Natural killer cell treated with Interleukin-12 subunit alpha and Interleukin-12 subunit beta and Interleukin-15 and Interleukin-18, amount 100 ng/mL, for 72 hours (primary cell): ENCODE results near the gene TIMM23. TPM values are rescaled to one million over a fixed set of nuclear protein-coding genes. Genes with fewer than 3 reads are reported as not detected.
"Not testable (repeated sequence)": the region's sequence is repeated elsewhere in the genome, so short reads cannot be mapped to it uniquely, and the experiment has no call there.

ENCODE experiments used
- ATAC-seq, 2 donors: fragments of 150-1000 bp; cut with Tn5 transposase in 1 of 2; sonication (Bioruptor Pico), chemical (Tn5 transposase) in 1 of 2; 2 replicates each; pipeline ENCODE4 v1.10.0; 2021
- DNase-seq: peaks from one replicate; pipeline ENCODE4 v3.0.0; 2022; ENCODE audit warnings: low spot score
- H3K27ac Mint-ChIP-seq, 2 donors: 1 replicate in 1 of 2; 2 replicates in 1 of 2; pipeline ENCODE4 v1.8.0; 2022; ENCODE audit warnings: mixed read lengths in 2 of 2, mild to moderate bottlenecking in 1 of 2, moderate library complexity in 1 of 2
- H3K27me3 Mint-ChIP-seq, 2 donors: 1 replicate in 1 of 2; 2 replicates in 1 of 2; pipeline ENCODE4 v1.8.0; 2022; ENCODE audit warnings: mixed read lengths in 2 of 2
- H3K36me3 Mint-ChIP-seq: one replicate; pipeline ENCODE4 v1.8.0; 2022; ENCODE audit warnings: mixed read lengths
- H3K4me1 Mint-ChIP-seq, 2 donors: 1 replicate in 1 of 2; 2 replicates in 1 of 2; pipeline ENCODE4 v1.8.0; 2022; ENCODE audit warnings: low read depth in 2 of 2, mixed read lengths in 2 of 2, mild to moderate bottlenecking in 1 of 2
- H3K4me3 Mint-ChIP-seq: one replicate; pipeline ENCODE4 v1.8.0; 2022; ENCODE audit warnings: mixed read lengths
- H3K9me3 Mint-ChIP-seq: 2 replicates; pipeline ENCODE4 v1.8.0; 2022; ENCODE audit warnings: mixed read lengths
- total RNA-seq, 2 donors: library from RNA; stranded (reverse); gene quantifications; one replicate each; pipeline ENCODE4 v1.2.3, GENCODE V29; 2022

The TIMM23 gene
- total RNA-seq, 2 donors from 2014 or later = 71.6 to 80.1 TPM

DNA sequence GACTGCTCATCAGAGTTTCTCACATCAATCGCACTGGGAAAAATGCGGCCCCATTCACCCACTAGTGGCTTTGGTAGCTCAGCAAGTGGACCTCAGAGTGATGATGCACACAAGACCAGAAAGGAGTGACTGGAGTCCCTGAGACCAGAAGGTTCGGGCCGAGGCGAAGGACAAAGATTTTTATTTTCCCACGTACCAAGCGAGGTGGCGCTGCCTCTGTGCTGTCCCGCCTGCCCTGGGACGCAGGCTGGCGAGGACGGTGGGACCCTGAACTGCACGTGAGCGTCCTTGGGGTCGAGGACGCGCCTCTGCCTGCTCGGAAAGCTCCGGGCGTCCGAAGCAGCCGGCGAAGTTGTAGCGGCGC lies 565 bp upstream of the TIMM23 start:
- peak in 1 of 2 donors; percentile 61 for ATAC-seq
- not testable (repeated sequence) for H3K9me3 Mint-ChIP-seq, DNase-seq, H3K27me3 Mint-ChIP-seq
- H3K4me1 Mint-ChIP-seq = peaks cover 39 to 49% of the 10 kb centered on the region in 2 donors
- H3K36me3 Mint-ChIP-seq = peaks cover 18% of the 10 kb centered on the region
- peak overlapping the region; percentile 84 to 93 for H3K27ac Mint-ChIP-seq
- H3K4me3 Mint-ChIP-seq = peak overlapping the region; percentile 100

DNA sequence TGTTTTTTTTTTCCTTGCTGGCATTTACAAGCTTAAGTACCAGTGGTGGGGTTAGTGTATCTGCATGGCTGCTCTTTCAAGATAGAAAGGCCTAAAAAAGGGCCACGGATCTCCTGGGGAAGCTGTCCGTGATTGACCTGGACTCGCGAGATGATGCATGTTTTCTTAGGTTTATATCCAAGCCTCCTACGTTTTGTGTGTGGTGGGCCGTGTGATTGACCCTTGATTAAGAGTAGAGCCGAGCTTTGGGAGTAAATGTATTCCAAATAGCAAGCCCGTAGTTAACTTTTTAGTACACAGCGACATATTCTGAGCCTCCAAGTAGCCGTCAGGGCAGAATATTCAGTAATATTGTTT lies 502 bp downstream of the TIMM23 start:
- H3K9me3 Mint-ChIP-seq, H3K27me3 Mint-ChIP-seq, DNase-seq: not testable (repeated sequence)
- Mint-ChIP-seq H3K36me3 (peaks cover 18% of the 10 kb centered on the region), H3K4me3 (peak overlapping the region; percentile 100), H3K27ac (peak overlapping the region; percentile 84 to 93), H3K4me1 (peaks cover 37 to 49% of the 10 kb centered on the region in 2 donors)
- peak; percentile 21 to 23 for ATAC-seq

- ATAC-seq, H3K27me3 Mint-ChIP-seq, H3K9me3 Mint-ChIP-seq, DNase-seq: not testable (repeated sequence)
- Mint-ChIP-seq H3K36me3 (peaks cover 18% of the 10 kb centered on the region), H3K4me3 (peak overlapping the region; percentile 100), H3K4me1 (peaks cover 38 to 49% of the 10 kb centered on the region in 2 donors), H3K27ac (peak overlapping the region; percentile 43 to 93)
These were observed 1.8 kb downstream of the TIMM23 start for GRCh38 chr10:45974041-45974440.

DNA sequence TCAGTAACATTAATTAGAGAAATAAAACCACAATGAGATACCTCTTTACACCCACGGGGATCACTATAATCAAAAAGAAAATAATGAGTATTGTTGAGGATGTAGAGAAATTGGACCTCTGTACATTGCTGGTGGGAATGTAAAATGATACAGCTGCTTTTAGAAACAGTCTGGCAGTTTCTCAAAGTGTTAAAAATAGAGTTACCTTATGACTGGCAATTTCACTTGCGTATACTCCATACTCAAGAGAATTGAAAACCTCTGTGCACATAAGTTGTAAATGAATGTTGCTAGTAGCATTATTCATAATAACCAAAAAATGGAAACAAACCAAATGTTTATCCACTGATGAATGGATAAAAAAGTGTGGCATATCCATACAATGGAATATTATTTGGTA lies 6.3 kb downstream of the TIMM23 start:
- not testable (repeated sequence) for H3K27me3 Mint-ChIP-seq, H3K9me3 Mint-ChIP-seq, H3K36me3 Mint-ChIP-seq, DNase-seq, H3K27ac Mint-ChIP-seq, H3K4me3 Mint-ChIP-seq
- ATAC-seq = peak in 1 of 2 donors; percentile 38
- H3K4me1 Mint-ChIP-seq = peaks cover 11 to 12% of the 10 kb centered on the region in 2 donors

- not testable (repeated sequence) for H3K36me3 Mint-ChIP-seq, H3K27ac Mint-ChIP-seq, H3K4me1 Mint-ChIP-seq, H3K4me3 Mint-ChIP-seq, H3K27me3 Mint-ChIP-seq, ATAC-seq, H3K9me3 Mint-ChIP-seq, DNase-seq
These were observed 9.1 kb downstream of the TIMM23 start for GRCh38 chr10:45981367-45981766.

DNA sequence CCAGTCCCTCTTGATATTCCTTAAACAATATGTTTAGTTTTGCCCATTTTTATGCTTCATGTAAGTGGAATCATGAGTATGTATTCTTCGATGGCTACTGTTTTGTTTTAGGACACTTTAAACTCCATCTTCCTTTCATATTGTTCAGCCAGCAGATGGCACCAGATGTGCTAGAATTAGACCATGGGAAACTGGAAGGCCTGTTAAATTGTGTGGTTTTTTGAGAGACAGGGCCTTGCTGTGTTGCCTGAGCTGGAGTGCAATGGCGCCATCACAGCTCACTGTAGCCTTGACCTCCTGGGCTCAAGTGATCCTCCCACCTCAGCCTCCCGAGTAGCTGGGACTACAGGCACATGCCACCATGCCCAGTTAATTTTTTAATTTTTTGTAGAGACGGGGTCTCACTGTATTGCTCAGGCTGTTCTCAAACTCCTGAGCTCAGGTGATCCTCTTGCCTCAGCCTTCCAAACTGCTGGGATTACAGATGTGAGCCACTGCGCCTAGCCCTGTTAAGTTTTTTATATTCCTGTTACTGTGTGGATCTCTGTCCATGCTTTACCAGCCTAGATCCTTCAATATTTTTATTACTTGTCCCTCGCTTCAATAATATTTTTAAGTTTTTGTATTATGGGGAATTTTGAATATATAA lies 11.4 kb downstream of the TIMM23 start:
- not testable (repeated sequence) for H3K9me3 Mint-ChIP-seq, H3K4me3 Mint-ChIP-seq, ATAC-seq, H3K27ac Mint-ChIP-seq, H3K4me1 Mint-ChIP-seq, H3K27me3 Mint-ChIP-seq
- DNase-seq = peak; percentile 61
- H3K36me3 Mint-ChIP-seq = peaks cover 11% of the 10 kb centered on the region

DNA sequence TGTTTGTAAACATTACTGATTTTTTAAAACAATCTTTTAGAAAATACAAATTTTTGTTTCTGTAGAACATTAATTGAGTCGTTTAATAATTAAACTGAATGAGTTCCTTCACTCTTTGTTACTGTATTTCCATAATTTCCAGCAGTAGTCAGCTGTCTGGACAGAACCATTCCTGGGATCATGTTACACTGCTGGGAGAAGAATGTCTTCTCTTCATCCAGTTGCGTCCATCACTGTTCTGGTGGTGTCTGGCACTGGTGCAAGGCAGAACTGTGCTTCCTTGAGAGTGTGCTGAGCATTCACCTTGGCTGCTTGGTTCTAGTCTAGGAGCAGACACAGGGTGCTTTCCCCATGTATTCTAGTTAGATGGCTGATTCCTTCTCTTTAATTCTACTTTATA lies 12.2 kb downstream of the TIMM23 start:
- not testable (repeated sequence) for DNase-seq, H3K27ac Mint-ChIP-seq, H3K27me3 Mint-ChIP-seq, H3K4me3 Mint-ChIP-seq, H3K4me1 Mint-ChIP-seq, ATAC-seq, H3K9me3 Mint-ChIP-seq
- H3K36me3 Mint-ChIP-seq = peaks cover 11% of the 10 kb centered on the region

DNA sequence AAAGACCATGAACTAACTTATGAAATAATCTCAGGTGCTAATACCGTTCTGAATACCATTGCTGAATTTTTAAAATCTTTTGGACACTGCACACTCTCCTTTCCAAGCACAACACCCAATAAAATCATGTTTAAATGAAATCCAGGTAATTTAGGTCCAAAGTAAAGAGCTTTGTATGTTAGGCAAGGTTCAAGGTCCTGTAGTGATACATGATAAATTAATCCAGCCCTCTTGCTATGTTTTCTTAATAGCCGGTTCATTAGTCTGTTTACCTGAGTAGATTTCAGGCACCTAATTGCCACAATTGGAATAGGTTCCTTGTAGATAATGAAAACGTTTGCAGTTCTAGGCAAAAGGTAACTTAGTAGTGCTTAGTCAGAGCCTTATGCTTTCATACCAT lies 13.3 kb downstream of the TIMM23 start:
- not testable (repeated sequence) for H3K9me3 Mint-ChIP-seq, ATAC-seq, H3K4me1 Mint-ChIP-seq, H3K27ac Mint-ChIP-seq, H3K27me3 Mint-ChIP-seq, DNase-seq, H3K4me3 Mint-ChIP-seq
- H3K36me3 Mint-ChIP-seq = peaks cover 11% of the 10 kb centered on the region

- ATAC-seq (no peak), DNase-seq (no peak)
- Mint-ChIP-seq H3K36me3 (peaks cover 32% of the 10 kb centered on the region), H3K4me1 (peaks cover 0 to 15% of the 10 kb centered on the region in 2 donors), H3K9me3 (no peaks in the 10 kb centered on the region), H3K4me3 (no peak overlapping the region), H3K27me3 (no peaks in the 10 kb centered on the region), H3K27ac (peak overlapping the region in 1 of 2 donors; percentile 45)
These were observed 25.3 kb downstream of the TIMM23 start for GRCh38 chr10:45997557-45997956.

GRCh38 chr10:45997994-45998763 lies 25.9 kb downstream of the TIMM23 start:
- H3K36me3 Mint-ChIP-seq = peaks cover 27% of the 10 kb centered on the region
- no peak for DNase-seq

DNA sequence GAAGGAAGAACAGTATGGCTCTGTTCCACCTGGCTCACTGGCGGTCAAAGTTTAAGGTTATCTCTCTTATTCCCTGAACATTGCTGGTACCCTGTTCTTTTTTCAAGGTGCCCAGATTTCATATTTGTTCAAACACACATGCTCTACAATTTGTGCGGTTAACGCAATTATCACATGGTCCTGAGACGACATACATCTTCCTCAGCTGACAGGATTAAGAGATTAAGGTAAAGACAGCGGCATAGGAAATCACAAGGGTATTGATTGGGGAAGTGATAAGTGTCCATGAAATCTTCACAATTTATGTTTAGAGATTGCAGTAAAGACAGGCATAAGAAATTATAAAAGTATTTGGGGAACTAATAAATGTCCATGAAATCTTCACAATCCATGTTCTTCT lies 27.7 kb downstream of the TIMM23 start:
- H3K36me3 Mint-ChIP-seq = peaks cover 27% of the 10 kb centered on the region
- not testable (repeated sequence) for H3K4me3 Mint-ChIP-seq, H3K27me3 Mint-ChIP-seq

More at GRCh38 chr10:45997994-45998763, 25.9 kb downstream of the TIMM23 start:
- no peak overlapping the region for H3K4me3 Mint-ChIP-seq
- H3K27me3 Mint-ChIP-seq = no peaks in the 10 kb centered on the region
- no peaks in the 10 kb centered on the region for H3K9me3 Mint-ChIP-seq
- H3K4me1 Mint-ChIP-seq = peaks cover 0 to 15% of the 10 kb centered on the region in 2 donors
- ATAC-seq = no peak
- no peak overlapping the region for H3K27ac Mint-ChIP-seq

GRCh38 chr10:46000538-46000937 lies 28.2 kb downstream of the TIMM23 start:
- Mint-ChIP-seq H3K27ac (no peak overlapping the region), H3K9me3 (no peaks in the 10 kb centered on the region), H3K36me3 (peaks cover 27% of the 10 kb centered on the region), H3K4me1 (peaks cover 0 to 13% of the 10 kb centered on the region in 2 donors), H3K4me3 (no peak overlapping the region), H3K27me3 (no peaks in the 10 kb centered on the region)
- DNase-seq = no peak
- ATAC-seq = no peak

More for the DNA sequence above, 27.7 kb downstream of the TIMM23 start:
- not testable (repeated sequence) for ATAC-seq, H3K9me3 Mint-ChIP-seq, DNase-seq, H3K27ac Mint-ChIP-seq
- H3K4me1 Mint-ChIP-seq = peaks cover 0 to 13% of the 10 kb centered on the region in 2 donors

DNA sequence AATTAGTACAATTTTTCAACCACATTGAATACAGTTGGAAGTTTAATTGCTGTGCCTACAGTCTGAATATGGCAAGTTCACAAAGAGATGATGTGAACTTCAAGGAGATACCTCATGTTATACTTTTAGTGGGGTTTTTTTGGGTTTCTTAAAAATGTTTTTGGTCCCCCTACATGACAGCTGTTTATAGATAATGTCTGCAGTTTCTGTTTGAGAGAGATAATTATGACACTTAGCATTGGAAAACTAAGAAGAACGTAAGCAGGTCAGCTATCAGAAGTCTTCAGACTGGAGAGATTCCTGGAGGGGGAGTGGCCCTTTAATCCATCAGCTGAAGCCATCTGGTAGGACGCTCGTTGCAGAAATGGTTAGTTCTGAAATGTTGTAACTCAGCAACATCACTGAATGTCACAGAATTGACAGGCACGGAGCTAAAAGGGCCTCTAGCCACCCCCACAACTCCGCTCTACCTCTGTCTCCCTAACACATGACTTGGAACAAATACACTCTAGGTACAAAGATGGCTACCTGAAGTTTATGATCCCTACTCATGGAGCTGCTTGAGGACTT lies 29.0 kb downstream of the TIMM23 start:
- peaks cover 0 to 13% of the 10 kb centered on the region in 2 donors for H3K4me1 Mint-ChIP-seq
- H3K27ac Mint-ChIP-seq = no peak overlapping the region
- ATAC-seq (no peak), DNase-seq (no peak)
- H3K36me3 Mint-ChIP-seq = peaks cover 27% of the 10 kb centered on the region
- no peaks in the 10 kb centered on the region for H3K27me3 Mint-ChIP-seq
- no peak overlapping the region for H3K4me3 Mint-ChIP-seq
- no peaks in the 10 kb centered on the region for H3K9me3 Mint-ChIP-seq

DNA sequence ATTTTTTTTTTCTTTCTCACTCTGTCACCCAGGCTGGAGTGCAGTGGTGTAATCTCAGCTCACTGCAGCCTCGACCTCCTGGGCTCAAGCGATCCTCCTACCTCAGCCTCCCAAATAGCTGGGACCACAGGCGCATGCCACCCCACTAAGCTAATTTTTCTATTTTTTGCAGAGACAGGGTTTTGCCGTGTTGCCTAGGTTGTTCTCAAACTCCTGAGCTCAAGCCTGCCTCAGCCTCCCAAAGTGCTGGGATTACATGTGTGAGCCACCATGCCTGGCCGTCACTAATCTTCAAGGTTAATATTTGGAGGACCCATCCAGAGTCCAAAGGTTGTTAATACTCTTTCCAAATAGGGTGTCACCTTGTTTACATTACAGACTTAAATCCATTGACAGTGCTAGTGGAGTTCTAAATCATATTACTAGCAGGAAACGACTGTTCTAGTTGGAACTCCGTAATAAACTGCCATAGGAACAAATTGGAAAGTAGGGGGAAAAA lies 29.9 kb downstream of the TIMM23 start:
- H3K9me3 Mint-ChIP-seq, H3K4me3 Mint-ChIP-seq, H3K27me3 Mint-ChIP-seq, H3K27ac Mint-ChIP-seq, DNase-seq, ATAC-seq: not testable (repeated sequence)
- Mint-ChIP-seq H3K36me3 (peaks cover 27% of the 10 kb centered on the region), H3K4me1 (peaks cover 0 to 11% of the 10 kb centered on the region in 2 donors)
